Caco-2 (cell line): ENCODE data around the gene PPM1B. TPM values are rescaled to one million over a fixed set of nuclear protein-coding genes. Genes with fewer than 3 reads are reported as not detected.

Experiments
- BruUV-seq: library from RNA; stranded (reverse); fragments of 400-500 nt; replicated peaks from 2 replicates; lab custom pipeline; 2021; lab: Mats Ljungman, UMichigan
- CTCF ChIA-PET: fragments of 300-600 bp; sonication (Branson Sonifier 250); formaldehyde crosslinking; loops from one replicate; lab custom pipeline; 2022; ENCODE audit warnings: antibody characterized with exemption; lab: Charles Lee
- POLR2A ChIA-PET: fragments of 300-600 bp; sonication (Branson Sonifier 250); formaldehyde crosslinking; loops from one replicate; lab custom pipeline; 2022; ENCODE audit warnings: antibody characterized with exemption; lab: Charles Lee
- DNase-seq, 2 experiments: peaks; one replicate each; pipeline versions ENCODE4 v3.0.0 to v3.0.0-alpha.2; 2020 to 2022
- H3K27me3 ChIP-seq: replicated peaks from 2 replicates; pipeline ENCODE4 v1.6.0; 2011; ENCODE audit warnings: low read length; ENCODE audit not compliant: control insufficient read depth, insufficient read depth
- H3K36me3 ChIP-seq: 2 replicates; pipeline ENCODE4 v1.5.1; 2011; ENCODE audit warnings: low read length; ENCODE audit not compliant: control insufficient read depth, insufficient read depth
- H3K4me1 ChIP-seq: fragments of 250-450 bp; sonication (Bioruptor Pico); 2 replicates; pipeline ENCODE4 v1.5.1; 2020; ENCODE audit warnings: mild to moderate bottlenecking
- H3K4me3 ChIP-seq: 2 replicates; pipeline ENCODE4 v1.5.1; 2011; ENCODE audit warnings: low read depth, mild to moderate bottlenecking, control low read depth, low read length
- H3K9me3 ChIP-seq: fragments of 250-450 bp; sonication (Bioruptor Pico); 2 replicates; pipeline ENCODE4 v1.5.1; 2020; ENCODE audit warnings: mild to moderate bottlenecking, moderate library complexity
- H3K27ac Mint-ChIP-seq: one replicate; pipeline ENCODE4 v1.8.0; 2022; ENCODE audit warnings: mixed read lengths; ENCODE audit not compliant: unreplicated experiment
- H3K27me3 Mint-ChIP-seq: one replicate; pipeline ENCODE4 v1.8.0; 2022; ENCODE audit warnings: mixed read lengths; ENCODE audit not compliant: insufficient read depth, unreplicated experiment
- H3K36me3 Mint-ChIP-seq: one replicate; pipeline ENCODE4 v1.8.0; 2022; ENCODE audit warnings: mild to moderate bottlenecking, mixed read lengths; ENCODE audit not compliant: insufficient read depth, unreplicated experiment
- H3K4me1 Mint-ChIP-seq: one replicate; pipeline ENCODE4 v1.8.0; 2022; ENCODE audit warnings: low read depth, mixed read lengths; ENCODE audit not compliant: unreplicated experiment
- H3K4me3 Mint-ChIP-seq: one replicate; pipeline ENCODE4 v1.8.0; 2022; ENCODE audit warnings: mild to moderate bottlenecking, moderate library complexity, mixed read lengths; ENCODE audit not compliant: unreplicated experiment
- H3K9me3 Mint-ChIP-seq: one replicate; pipeline ENCODE4 v1.8.0; 2022; ENCODE audit warnings: mixed read lengths; ENCODE audit not compliant: unreplicated experiment
- intact Hi-C: fragments of 100-400 bp; cut with micrococcal nuclease; formaldehyde crosslinking; loops from one replicate; pipeline ENCODE4 v1.10.0; 2022; ENCODE audit not compliant: unreplicated experiment
- total RNA-seq: library from RNA; stranded (reverse); gene quantifications from 2 replicates; pipeline ENCODE4 v1.2.3, GENCODE V29; 2022
- TF ChIP-seq, protein P1 (sequence below), 2 experiments: fragments of 200-600 bp in 1 of 2; IDR thresholded peaks; 1 replicate in 1 of 2; 2 replicates in 1 of 2; pipeline versions ENCODE4 v1.5.1 to v1.8.0; 2011 to 2022; ENCODE audit warnings: antibody characterized with exemption in 1 of 2, control low read depth in 1 of 2, inconsistent platforms in 1 of 2, low read depth in 1 of 2, low read length in 1 of 2, mild to moderate bottlenecking in 1 of 2, moderate library complexity in 1 of 2; ENCODE audit not compliant: insufficient read depth in 1 of 2, severe bottlenecking in 1 of 2, unreplicated experiment in 1 of 2

Gene PPM1B
- total RNA-seq, 1 experiment from 2014 or later, result 82.9 TPM

DNA sequence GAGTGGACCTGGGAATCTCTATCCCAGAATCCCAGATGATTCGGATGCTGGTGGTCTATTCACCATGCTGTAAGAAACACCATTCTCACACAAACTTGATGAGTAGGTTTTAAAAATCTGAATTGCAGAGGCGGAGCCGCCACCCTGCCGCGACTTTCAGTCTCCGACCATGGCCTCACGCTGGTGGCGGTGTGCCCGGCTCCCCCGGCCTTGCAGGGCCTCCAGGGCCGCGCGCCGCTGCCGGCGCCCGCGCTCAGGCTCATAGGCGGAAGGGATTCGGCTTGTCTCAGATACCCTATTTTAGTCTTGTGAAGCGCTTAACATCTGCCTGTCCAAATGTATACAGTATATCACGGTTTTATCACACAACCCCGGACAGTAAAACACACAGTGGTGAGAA is 2.6 kb upstream of the PPM1B start:
- Histone ChIP-seq H3K27me3 (no peaks in the 10 kb centered on the region), H3K9me3 (no peaks in the 10 kb centered on the region), H3K36me3 (no peaks in the 10 kb centered on the region), H3K4me3 (no peak overlapping the region), H3K4me1 (peaks cover 4% of the 10 kb centered on the region; the same call in 1 of the 2 replicates)
- Mint-ChIP-seq H3K27me3 (no peaks in the 10 kb centered on the region), H3K4me1 (peaks cover 20% of the 10 kb centered on the region), H3K36me3 (peaks cover 36% of the 10 kb centered on the region), H3K9me3 (no peaks in the 10 kb centered on the region), H3K27ac (no peak overlapping the region), H3K4me3 (no peak overlapping the region)
- BruUV-seq, result no TSS peak
- intact Hi-C loops, result loop anchor here (5.0 kb wide), 4 partner anchors 39 to 169 kb away; partner anchors contain the start of gene LRPPRC
- TF ChIP-seq, protein P1, sequence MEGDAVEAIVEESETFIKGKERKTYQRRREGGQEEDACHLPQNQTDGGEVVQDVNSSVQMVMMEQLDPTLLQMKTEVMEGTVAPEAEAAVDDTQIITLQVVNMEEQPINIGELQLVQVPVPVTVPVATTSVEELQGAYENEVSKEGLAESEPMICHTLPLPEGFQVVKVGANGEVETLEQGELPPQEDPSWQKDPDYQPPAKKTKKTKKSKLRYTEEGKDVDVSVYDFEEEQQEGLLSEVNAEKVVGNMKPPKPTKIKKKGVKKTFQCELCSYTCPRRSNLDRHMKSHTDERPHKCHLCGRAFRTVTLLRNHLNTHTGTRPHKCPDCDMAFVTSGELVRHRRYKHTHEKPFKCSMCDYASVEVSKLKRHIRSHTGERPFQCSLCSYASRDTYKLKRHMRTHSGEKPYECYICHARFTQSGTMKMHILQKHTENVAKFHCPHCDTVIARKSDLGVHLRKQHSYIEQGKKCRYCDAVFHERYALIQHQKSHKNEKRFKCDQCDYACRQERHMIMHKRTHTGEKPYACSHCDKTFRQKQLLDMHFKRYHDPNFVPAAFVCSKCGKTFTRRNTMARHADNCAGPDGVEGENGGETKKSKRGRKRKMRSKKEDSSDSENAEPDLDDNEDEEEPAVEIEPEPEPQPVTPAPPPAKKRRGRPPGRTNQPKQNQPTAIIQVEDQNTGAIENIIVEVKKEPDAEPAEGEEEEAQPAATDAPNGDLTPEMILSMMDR (IDR thresholded peaks at IDR 0.05; ENCODE audit: insufficient read depth in 1 of 2, low read depth in 1 of 2, low read length in 1 of 2, severe bottlenecking in 1 of 2, unreplicated experiment in 1 of 2), result no peak
- ChIA-PET POLR2A (no interaction called here), CTCF (no interaction called here)
- DNase-seq, result no peak

DNA sequence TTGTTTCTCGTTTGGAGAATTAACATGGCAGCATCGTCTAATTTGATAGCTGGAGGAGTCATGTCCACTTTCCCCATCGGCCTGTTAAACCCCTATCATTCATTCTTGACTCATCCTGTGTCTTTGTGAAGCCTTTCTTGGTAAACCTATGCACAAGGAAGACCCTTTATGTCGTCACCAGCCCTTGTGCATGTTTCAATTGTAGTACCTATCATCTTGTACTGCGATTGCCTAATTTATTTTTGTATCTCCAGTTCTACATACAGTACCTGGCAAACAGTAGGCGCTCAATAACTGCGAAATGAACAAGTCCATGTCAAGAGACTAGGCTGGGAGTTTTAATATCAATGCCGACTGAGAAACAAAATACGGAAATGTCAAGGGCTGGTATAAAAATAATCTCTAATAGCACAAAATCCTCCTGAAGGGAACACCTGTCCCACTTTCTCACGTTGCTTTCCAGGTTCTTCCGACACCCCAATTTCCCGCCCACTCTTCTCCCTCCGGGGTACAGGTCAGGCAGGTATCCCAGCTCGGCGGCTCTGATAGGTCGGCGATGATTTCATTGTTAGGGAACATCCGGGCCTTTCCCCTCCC is 1.3 kb upstream of the PPM1B start:
- no peak for DNase-seq
- H3K36me3 Mint-ChIP-seq, result peaks cover 37% of the 10 kb centered on the region
- ChIA-PET CTCF (interaction anchor here (0.6 to 2.1 kb wide), 4 partner anchors 59 to 124 kb away, joined by 6 to 8 read pairs (median 6); no protein-coding TSS in a partner anchor), POLR2A (interaction anchor here (0.8 to 2.0 kb wide), 3 partner anchors 79 to 724 kb away, joined by 4 to 9 read pairs (median 8); partner anchors contain the start of genes CAMKMT and PREPL)
- H3K4me1 Mint-ChIP-seq, result peaks cover 22% of the 10 kb centered on the region
- intact Hi-C loops, result loop anchor here (5.0 kb wide), 4 partner anchors 40 to 170 kb away; partner anchors contain the start of gene LRPPRC
- H3K36me3 ChIP-seq, result no peaks in the 10 kb centered on the region
- TSS peak; percentile 90 for BruUV-seq
- H3K9me3 Mint-ChIP-seq, result no peaks in the 10 kb centered on the region
- peaks cover 6% of the 10 kb centered on the region; the same call in 1 of the 2 replicates for H3K4me1 ChIP-seq
- TF ChIP-seq, protein P1 (IDR thresholded peaks at IDR 0.05; ENCODE audit: insufficient read depth in 1 of 2, low read depth in 1 of 2, low read length in 1 of 2, severe bottlenecking in 1 of 2, unreplicated experiment in 1 of 2), result no peak
- peak overlapping the region; percentile 98 for H3K27ac Mint-ChIP-seq
- H3K27me3 ChIP-seq, result no peaks in the 10 kb centered on the region
- H3K4me3 ChIP-seq, result peak overlapping the region; percentile 41
- H3K4me3 Mint-ChIP-seq, result peak overlapping the region; percentile 97
- no peaks in the 10 kb centered on the region for H3K27me3 Mint-ChIP-seq
- H3K9me3 ChIP-seq, result no peaks in the 10 kb centered on the region

DNA sequence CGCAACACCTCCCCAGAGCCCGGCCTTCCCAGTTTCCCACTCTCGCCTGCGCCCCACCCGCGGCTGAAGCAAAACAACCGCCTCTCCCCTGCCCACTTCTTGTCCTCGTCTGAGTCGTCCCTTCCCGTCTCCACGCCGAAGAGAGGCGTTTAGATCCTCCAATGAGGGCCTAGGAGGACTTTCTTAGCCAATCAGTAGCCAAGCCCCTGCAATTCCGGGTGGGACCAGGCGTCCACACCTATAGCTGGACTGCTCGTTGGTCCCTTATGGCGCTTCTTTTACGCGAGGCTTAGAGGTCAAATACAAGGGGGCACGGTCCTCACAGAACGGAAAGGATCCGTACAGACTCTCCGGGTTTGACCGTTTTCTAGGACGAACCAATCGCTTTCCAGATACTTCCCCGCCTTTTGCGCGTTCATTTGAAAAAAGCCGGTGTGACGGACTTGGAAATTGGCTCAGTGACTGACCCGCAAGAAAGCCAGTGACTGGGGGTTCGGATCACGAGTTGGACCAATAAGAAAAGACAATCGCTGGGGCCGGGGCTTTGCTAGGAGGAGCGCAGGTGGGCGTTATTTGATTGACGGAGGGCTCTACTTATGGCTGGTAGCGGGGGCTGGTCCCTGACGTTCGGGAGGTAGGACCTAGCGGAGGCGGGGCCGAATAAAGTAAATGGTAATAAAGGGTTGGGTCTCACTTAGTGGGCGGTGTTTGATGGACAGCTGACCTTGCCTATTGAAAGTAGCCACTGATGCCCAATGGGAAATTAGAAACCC is 581 bp upstream of the PPM1B start:
- Mint-ChIP-seq H3K9me3 (no peaks in the 10 kb centered on the region), H3K27me3 (no peaks in the 10 kb centered on the region), H3K27ac (peak overlapping the region; percentile 98), H3K4me3 (peak overlapping the region; percentile 97), H3K4me1 (peaks cover 23% of the 10 kb centered on the region), H3K36me3 (peaks cover 37% of the 10 kb centered on the region)
- CTCF ChIA-PET, result interaction anchor here (0.6 to 2.1 kb wide), 6 partner anchors 36 to 124 kb away, joined by 3 to 8 read pairs (median 6); no protein-coding TSS in a partner anchor
- peak overlapping the region; percentile 41 for H3K4me3 ChIP-seq
- H3K9me3 ChIP-seq, result no peaks in the 10 kb centered on the region
- intact Hi-C loops, result loop anchor here (1.0 to 5.0 kb wide), 7 partner anchors 32 to 171 kb away; partner anchors contain the start of gene LRPPRC
- POLR2A ChIA-PET, result interaction anchor here (0.6 to 2.0 kb wide), 11 partner anchors 13 to 1406 kb away, joined by 3 to 9 read pairs (median 5); partner anchors contain the start of genes CAMKMT and PREPL
- H3K36me3 ChIP-seq, result no peaks in the 10 kb centered on the region
- TF ChIP-seq, protein P1 (IDR thresholded peaks at IDR 0.05; ENCODE audit: insufficient read depth in 1 of 2, low read depth in 1 of 2, low read length in 1 of 2, severe bottlenecking in 1 of 2, unreplicated experiment in 1 of 2), result no peak
- H3K4me1 ChIP-seq, result peaks cover 6% of the 10 kb centered on the region; the same call in 1 of the 2 replicates
- BruUV-seq, result no TSS peak
- DNase-seq, result peak; percentile 99 to 100
- H3K27me3 ChIP-seq, result no peaks in the 10 kb centered on the region
